NCI-H2081 (cell line): ENCODE data around the gene CLTB.

Experiments
- DNase-seq, 2 experiments: peaks; one replicate each; lab custom pipeline; 2025; lab: John Stamatoyannopoulos, UW

CLTB gene

GRCh38 chr5:176382721-176383120 is 33.6 kb downstream of the CLTB start:
- no peak for DNase-seq

- no peak for DNase-seq
These were observed 34.4 kb downstream of the CLTB start for GRCh38 chr5:176381979-176382378.

- DNase-seq, result no peak
These were observed 34.9 kb downstream of the CLTB start for GRCh38 chr5:176381423-176381822.

- no peak for DNase-seq
These were observed 36.5 kb downstream of the CLTB start for GRCh38 chr5:176379881-176380280.

GRCh38 chr5:176373100-176373818 is 43.1 kb downstream of the CLTB start:
- no peak for DNase-seq

GRCh38 chr5:176371621-176372539 is 44.5 kb downstream of the CLTB start:
- DNase-seq, result no peak

GRCh38 chr5:176369934-176370711 is 46.2 kb downstream of the CLTB start:
- DNase-seq, result no peak

GRCh38 chr5:176368726-176369125 is 47.6 kb downstream of the CLTB start:
- no peak for DNase-seq

- no peak for DNase-seq
These were observed 50.0 kb downstream of the CLTB start for GRCh38 chr5:176366232-176366894.

- no peak for DNase-seq
These were observed 50.7 kb downstream of the CLTB start, which contains the start of gene ARL10 for GRCh38 chr5:176365351-176366231. Gene ARL10, plus strand, starts transcription at chr5:176365487. Its CDS starts 77 bp downstream, at chr5:176365564.

GRCh38 chr5:176364765-176365350 is 51.5 kb downstream of the CLTB start:
- DNase-seq, result no peak

- DNase-seq, result peak in 1 of 2 experiments; percentile 15
These were observed 54.2 kb downstream of the CLTB start for GRCh38 chr5:176362233-176362490.

GRCh38 chr5:176361437-176362232 is 54.7 kb downstream of the CLTB start, which contains the start of gene KIAA1191:
Gene KIAA1191, minus strand, starts transcription at chr5:176361764. Its CDS starts 2,256 bp downstream, at chr5:176359508.
- DNase-seq, result peak; percentile 87 to 91

GRCh38 chr5:176360894-176361436 is 55.4 kb downstream of the CLTB start:
- DNase-seq, result peak in 1 of 2 experiments; percentile 34

GRCh38 chr5:176359658-176360057 is 56.7 kb downstream of the CLTB start:
- DNase-seq, result no peak

- DNase-seq, result no peak
These were observed 60.2 kb downstream of the CLTB start for GRCh38 chr5:176356179-176356566.

- DNase-seq, result no peak
These were observed 60.8 kb downstream of the CLTB start for GRCh38 chr5:176355400-176356178.

GRCh38 chr5:176353533-176353932 is 62.8 kb downstream of the CLTB start:
- no peak for DNase-seq
